Suprapubic skin (tissue), 4 donors: ENCODE measurements around the gene TNIK. TPM values are rescaled to one million over a fixed set of nuclear protein-coding genes. Genes with fewer than 3 reads are reported as not detected.

Experiments used
- DNase-seq, 2 donors: peaks; one replicate each; pipeline ENCODE4 v3.0.0-alpha.2; 2019; ENCODE audit warnings: low spot score in 2 of 2
- H3K27ac ChIP-seq: fragments of 200-600 bp; sonication (generic); one replicate; pipeline ENCODE4 v1.5.1; 2019
- H3K27me3 ChIP-seq: fragments of 200-600 bp; sonication (generic); one replicate; pipeline ENCODE4 v1.5.1; 2019
- H3K36me3 ChIP-seq: fragments of 200-600 bp; sonication (generic); one replicate; pipeline ENCODE4 v1.5.1; 2019
- H3K4me1 ChIP-seq: fragments of 200-600 bp; sonication (generic); one replicate; pipeline ENCODE4 v1.5.1; 2019
- H3K4me3 ChIP-seq: fragments of 200-600 bp; sonication (generic); one replicate; pipeline ENCODE4 v1.5.1; 2019; ENCODE audit warnings: mild to moderate bottlenecking
- H3K9me3 ChIP-seq: fragments of 200-600 bp; sonication (generic); one replicate; pipeline ENCODE4 v1.5.1; 2019
- EP300 ChIP-seq: sonication (generic); formaldehyde crosslinking; IDR thresholded peaks from one replicate; pipeline ENCODE4 v1.6.1; 2017; ENCODE audit warnings: antibody characterized with exemption
- POLR2A ChIP-seq, 2 donors: fragments of 450-650 bp; IDR thresholded peaks; one replicate each; pipeline ENCODE4 v1.6.1; 2017; ENCODE audit warnings: antibody characterized with exemption in 2 of 2, mild to moderate bottlenecking in 2 of 2, moderate library complexity in 2 of 2
- POLR2AphosphoS5 ChIP-seq, 3 donors: sonication (generic); formaldehyde crosslinking; IDR thresholded peaks; one replicate each; pipeline ENCODE4 v1.6.1; 2017; ENCODE audit warnings: antibody characterized with exemption in 3 of 3
- WGBS: methylation state at CpG from one replicate; pipeline ENCODE4 v1.1.5; 2018; 5-methylcytosine and 5-hydroxymethylcytosine counted together
- total RNA-seq, 4 donors: library from RNA; depleted of rRNA; stranded (reverse); fragments of >200 nt; gene quantifications; one replicate each; pipeline ENCODE4 v1.1.0, GENCODE V29; 2016
- TF ChIP-seq, protein P1 (sequence below), 2 donors: fragments of 200-600 bp in 1 of 2; fragments of 450-650 bp in 1 of 2; sonication (generic) in 1 of 2; IDR thresholded peaks; one replicate each; pipeline ENCODE4 v1.5.1; 2016 to 2019; ENCODE audit warnings: antibody characterized with exemption in 2 of 2, mild to moderate bottlenecking in 1 of 2, moderate library complexity in 1 of 2

Gene TNIK
- total RNA-seq, 4 donors from 2014 or later: 2.0 to 4.3 (median 3.1) TPM

GRCh38 chr3:171485338-171485737, 25.1 kb upstream of the TNIK start:
- H3K4me1 ChIP-seq: no peaks in the 10 kb centered on the region
- DNase-seq: no peak
- H3K4me3 ChIP-seq: no peak overlapping the region
- H3K36me3 ChIP-seq: no peaks in the 10 kb centered on the region
- H3K9me3 ChIP-seq: no peaks in the 10 kb centered on the region
- H3K27me3 ChIP-seq: no peaks in the 10 kb centered on the region
- TF ChIP-seq EP300 (no peak), POLR2AphosphoS5 (IDR thresholded peaks at IDR 0.05) (no peak), POLR2A (IDR thresholded peaks at IDR 0.05) (no peak)
- TF ChIP-seq, protein P1, sequence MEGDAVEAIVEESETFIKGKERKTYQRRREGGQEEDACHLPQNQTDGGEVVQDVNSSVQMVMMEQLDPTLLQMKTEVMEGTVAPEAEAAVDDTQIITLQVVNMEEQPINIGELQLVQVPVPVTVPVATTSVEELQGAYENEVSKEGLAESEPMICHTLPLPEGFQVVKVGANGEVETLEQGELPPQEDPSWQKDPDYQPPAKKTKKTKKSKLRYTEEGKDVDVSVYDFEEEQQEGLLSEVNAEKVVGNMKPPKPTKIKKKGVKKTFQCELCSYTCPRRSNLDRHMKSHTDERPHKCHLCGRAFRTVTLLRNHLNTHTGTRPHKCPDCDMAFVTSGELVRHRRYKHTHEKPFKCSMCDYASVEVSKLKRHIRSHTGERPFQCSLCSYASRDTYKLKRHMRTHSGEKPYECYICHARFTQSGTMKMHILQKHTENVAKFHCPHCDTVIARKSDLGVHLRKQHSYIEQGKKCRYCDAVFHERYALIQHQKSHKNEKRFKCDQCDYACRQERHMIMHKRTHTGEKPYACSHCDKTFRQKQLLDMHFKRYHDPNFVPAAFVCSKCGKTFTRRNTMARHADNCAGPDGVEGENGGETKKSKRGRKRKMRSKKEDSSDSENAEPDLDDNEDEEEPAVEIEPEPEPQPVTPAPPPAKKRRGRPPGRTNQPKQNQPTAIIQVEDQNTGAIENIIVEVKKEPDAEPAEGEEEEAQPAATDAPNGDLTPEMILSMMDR (IDR thresholded peaks at IDR 0.05): no peak
- no peak overlapping the region for H3K27ac ChIP-seq

- Histone ChIP-seq H3K27me3 (no peaks in the 10 kb centered on the region), H3K4me1 (no peaks in the 10 kb centered on the region), H3K27ac (no peak overlapping the region), H3K4me3 (no peak overlapping the region), H3K36me3 (no peaks in the 10 kb centered on the region), H3K9me3 (no peaks in the 10 kb centered on the region)
- 96% methylated on average over 1 of the region's 1 CpG for WGBS
- TF ChIP-seq POLR2A (IDR thresholded peaks at IDR 0.05): no peak
- TF ChIP-seq POLR2AphosphoS5 (IDR thresholded peaks at IDR 0.05): no peak
- TF ChIP-seq, protein P1 (IDR thresholded peaks at IDR 0.05): no peak
- no peak for TF ChIP-seq EP300
- no peak for DNase-seq
These were observed 20.8 kb upstream of the TNIK start for GRCh38 chr3:171481011-171481410.

- Histone ChIP-seq H3K36me3 (no peaks in the 10 kb centered on the region), H3K4me3 (no peak overlapping the region), H3K9me3 (no peaks in the 10 kb centered on the region), H3K27ac (no peak overlapping the region), H3K4me1 (no peaks in the 10 kb centered on the region), H3K27me3 (no peaks in the 10 kb centered on the region)
- 55% methylated on average over 1 of the region's 1 CpG for WGBS
- DNase-seq: no peak
- TF ChIP-seq, protein P1 (IDR thresholded peaks at IDR 0.05): no peak
- no peak for TF ChIP-seq POLR2A (IDR thresholded peaks at IDR 0.05)
- no peak for TF ChIP-seq POLR2AphosphoS5 (IDR thresholded peaks at IDR 0.05)
- no peak for TF ChIP-seq EP300
These were observed 20.3 kb upstream of the TNIK start for GRCh38 chr3:171480526-171480925.

DNA sequence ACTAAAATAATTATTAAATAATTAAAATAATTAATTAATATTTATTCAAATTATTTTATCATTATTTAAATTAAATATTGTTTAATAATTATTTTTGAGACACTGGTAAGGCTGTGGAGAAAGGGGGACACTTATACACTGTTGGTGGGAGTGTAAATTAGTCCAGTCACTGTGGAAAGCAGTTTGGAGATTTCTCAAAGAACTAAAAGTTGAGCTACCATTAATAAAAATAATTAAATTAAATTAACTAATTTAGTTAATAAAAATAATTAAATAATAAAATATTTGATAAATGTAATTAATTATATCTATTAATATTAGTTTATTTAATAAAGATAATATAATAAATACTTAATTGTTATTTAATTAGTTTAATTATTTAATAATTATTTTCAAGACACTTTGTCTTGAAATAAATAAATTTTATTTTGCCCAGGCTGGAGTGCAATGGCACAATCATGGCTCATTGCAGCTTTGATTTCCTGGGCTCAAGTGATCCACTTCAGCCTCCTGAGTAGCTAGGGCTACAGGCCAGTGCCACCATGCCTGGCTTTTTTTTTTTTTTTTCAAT, 16.4 kb upstream of the TNIK start:
- Histone ChIP-seq H3K27ac (no peak overlapping the region), H3K4me1 (no peaks in the 10 kb centered on the region), H3K4me3 (no peak overlapping the region), H3K36me3 (no peaks in the 10 kb centered on the region), H3K9me3 (no peaks in the 10 kb centered on the region), H3K27me3 (no peaks in the 10 kb centered on the region)
- DNase-seq: no peak
- no peak for TF ChIP-seq POLR2A (IDR thresholded peaks at IDR 0.05)
- TF ChIP-seq EP300: no peak
- TF ChIP-seq POLR2AphosphoS5 (IDR thresholded peaks at IDR 0.05): no peak
- TF ChIP-seq, protein P1 (IDR thresholded peaks at IDR 0.05): no peak

DNA sequence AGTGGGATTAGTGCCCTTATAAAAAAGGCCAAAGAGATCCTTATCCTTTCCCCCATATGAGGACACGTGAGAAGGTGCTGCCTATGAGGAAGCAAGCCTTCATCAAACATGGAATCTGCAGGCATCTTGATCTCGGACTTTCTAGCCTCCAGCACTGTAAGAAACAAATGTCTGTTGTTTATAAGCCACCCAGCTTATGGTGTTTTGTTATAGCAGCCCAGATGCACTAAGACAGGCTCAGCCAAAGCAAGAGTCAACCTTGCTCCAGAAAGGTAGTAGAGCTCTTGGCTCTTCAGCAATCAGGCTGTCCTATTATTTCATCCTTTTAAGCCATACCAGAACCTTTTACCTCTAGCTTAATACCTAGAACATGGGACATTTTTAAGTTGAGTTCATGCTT, 12.3 kb upstream of the TNIK start:
- Histone ChIP-seq H3K27ac (no peak overlapping the region), H3K27me3 (peaks cover under 1% of the 10 kb centered on the region), H3K36me3 (no peaks in the 10 kb centered on the region), H3K4me1 (no peaks in the 10 kb centered on the region), H3K9me3 (no peaks in the 10 kb centered on the region), H3K4me3 (no peak overlapping the region)
- WGBS: 79% methylated on average over 2 of the region's 2 CpGs
- no peak for DNase-seq
- no peak for TF ChIP-seq POLR2A (IDR thresholded peaks at IDR 0.05)
- no peak for TF ChIP-seq POLR2AphosphoS5 (IDR thresholded peaks at IDR 0.05)
- no peak for TF ChIP-seq EP300
- TF ChIP-seq, protein P1 (IDR thresholded peaks at IDR 0.05): no peak
